ENCODE results near the gene KMT2A.
"Not testable (repeated sequence)": the region's sequence is repeated elsewhere in the genome, so short reads cannot be mapped to it uniquely, and the experiment has no call there.

The KMT2A gene

GRCh38 chr11:118438314-118438931 lies 2.1 kb downstream of the KMT2A start:
- peak; percentile 35 for ATAC-seq (replicated peaks; ENCODE audit: extremely low read depth, poor library complexity, severe bottlenecking)
- H3K9me3 Mint-ChIP-seq = no peaks in the 10 kb centered on the region
- H3K4me3 Mint-ChIP-seq = peak overlapping the region; percentile 89
- no peaks in the 10 kb centered on the region for H3K27me3 Mint-ChIP-seq
- peak overlapping the region; percentile 97 for H3K27ac Mint-ChIP-seq (ENCODE audit: low read depth)
- DNase-seq (ENCODE audit: low spot score in 2 of 2) = peak; percentile 22 to 40
- H3K4me1 Mint-ChIP-seq = peaks cover 79% of the 10 kb centered on the region
- peaks cover 39% of the 10 kb centered on the region for H3K36me3 Mint-ChIP-seq (ENCODE audit: insufficient read depth)

GRCh38 chr11:118439646-118440045 lies 3.4 kb downstream of the KMT2A start:
- no peak for ATAC-seq (replicated peaks; ENCODE audit: extremely low read depth, poor library complexity, severe bottlenecking)
- Mint-ChIP-seq H3K4me1 (peaks cover 83% of the 10 kb centered on the region), H3K9me3 (no peaks in the 10 kb centered on the region), H3K27ac (ENCODE audit: low read depth) (peak overlapping the region; percentile 97), H3K27me3 (no peaks in the 10 kb centered on the region), H3K36me3 (ENCODE audit: insufficient read depth) (peaks cover 37% of the 10 kb centered on the region), H3K4me3 (peak overlapping the region; percentile 51)
- DNase-seq (ENCODE audit: low spot score in 2 of 2) = no peak

DNA sequence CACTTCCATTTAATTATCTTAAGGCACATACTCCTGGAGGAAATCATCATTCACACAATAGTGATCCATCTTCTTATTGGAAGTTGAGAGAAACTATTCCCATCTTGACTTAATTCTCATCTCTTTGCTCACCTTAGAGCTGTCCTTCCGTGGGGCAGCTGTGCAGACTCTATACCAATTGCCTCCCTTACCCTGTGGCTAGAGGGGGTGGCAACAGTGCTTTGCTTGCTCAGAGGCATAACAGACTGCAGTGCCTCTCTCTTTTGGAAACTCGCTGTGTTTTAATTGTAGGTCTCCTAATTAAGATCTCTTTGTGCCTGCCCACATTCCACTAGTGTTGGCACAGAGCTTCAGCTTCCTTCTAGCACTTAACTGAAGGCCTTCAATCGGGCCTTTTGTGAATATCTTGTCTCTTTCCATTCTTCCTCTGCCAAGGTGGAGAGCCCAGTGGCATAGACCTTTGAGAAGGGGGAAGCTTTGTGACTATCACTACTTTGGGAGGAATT lies 5.5 kb downstream of the KMT2A start:
- peaks cover 93% of the 10 kb centered on the region for H3K4me1 Mint-ChIP-seq
- peaks cover 23% of the 10 kb centered on the region for H3K36me3 Mint-ChIP-seq (ENCODE audit: insufficient read depth)
- no peak for ATAC-seq (replicated peaks; ENCODE audit: extremely low read depth, poor library complexity, severe bottlenecking)
- peak overlapping the region; percentile 54 for H3K4me3 Mint-ChIP-seq
- DNase-seq (ENCODE audit: low spot score in 2 of 2) = no peak
- peak overlapping the region; percentile 75 for H3K27ac Mint-ChIP-seq (ENCODE audit: low read depth)
- no peaks in the 10 kb centered on the region for H3K27me3 Mint-ChIP-seq
- H3K9me3 Mint-ChIP-seq = no peaks in the 10 kb centered on the region

- Mint-ChIP-seq H3K4me3 (peak overlapping the region; percentile 54), H3K27ac (ENCODE audit: low read depth) (peak overlapping the region; percentile 75), H3K27me3 (no peaks in the 10 kb centered on the region), H3K36me3 (ENCODE audit: insufficient read depth) (peaks cover 19% of the 10 kb centered on the region), H3K9me3 (no peaks in the 10 kb centered on the region), H3K4me1 (peaks cover 95% of the 10 kb centered on the region)
- DNase-seq (ENCODE audit: low spot score in 2 of 2) (no peak), ATAC-seq (replicated peaks; ENCODE audit: extremely low read depth, poor library complexity, severe bottlenecking) (no peak)
Measured at GRCh38 chr11:118442301-118442700, 6.0 kb downstream of the KMT2A start.

DNA sequence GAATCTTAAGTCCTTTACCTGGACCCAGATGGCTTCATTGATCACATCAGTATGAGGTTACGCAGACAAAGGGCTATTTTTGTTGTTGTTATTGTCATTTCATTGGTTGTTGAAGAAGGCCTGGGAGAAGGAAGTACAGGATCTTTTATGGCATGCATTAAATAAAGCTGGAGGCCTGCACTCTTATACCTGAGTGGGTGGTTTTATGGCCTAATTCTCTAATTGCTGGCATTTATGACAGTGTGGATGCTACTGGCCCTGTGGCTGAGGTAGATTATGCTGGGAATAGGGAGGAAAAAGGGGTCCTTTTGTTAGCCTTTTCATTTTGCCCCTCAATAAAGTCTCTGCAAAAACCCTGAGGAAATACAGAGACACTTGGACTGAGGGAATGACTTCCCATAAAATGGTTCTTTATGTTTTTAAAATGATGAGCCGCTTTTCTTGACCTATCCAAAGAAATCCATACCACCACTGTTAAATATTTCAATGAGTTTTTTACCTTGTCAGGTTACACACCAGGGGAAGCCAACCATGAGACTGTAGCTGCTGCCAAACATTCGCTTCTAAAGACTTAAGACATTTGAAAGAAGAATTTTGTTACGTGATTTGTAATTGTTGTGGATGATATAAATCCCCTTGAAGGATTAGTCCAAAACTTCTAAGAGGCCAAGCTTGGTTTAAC lies 6.8 kb downstream of the KMT2A start:
- Mint-ChIP-seq H3K27ac (ENCODE audit: low read depth) (peak overlapping the region; percentile 75), H3K36me3 (ENCODE audit: insufficient read depth) (peaks cover 18% of the 10 kb centered on the region), H3K27me3 (no peaks in the 10 kb centered on the region), H3K9me3 (no peaks in the 10 kb centered on the region), H3K4me1 (peaks cover 95% of the 10 kb centered on the region), H3K4me3 (peak overlapping the region; percentile 62)
- no peak for ATAC-seq (replicated peaks; ENCODE audit: extremely low read depth, poor library complexity, severe bottlenecking)
- no peak for DNase-seq (ENCODE audit: low spot score in 2 of 2)

GRCh38 chr11:118443590-118444218 lies 7.4 kb downstream of the KMT2A start:
- H3K4me3 Mint-ChIP-seq = peak overlapping the region; percentile 62
- no peaks in the 10 kb centered on the region for H3K27me3 Mint-ChIP-seq
- peak overlapping the region; percentile 75 for H3K27ac Mint-ChIP-seq (ENCODE audit: low read depth)
- no peaks in the 10 kb centered on the region for H3K9me3 Mint-ChIP-seq
- ATAC-seq (replicated peaks; ENCODE audit: extremely low read depth, poor library complexity, severe bottlenecking) (no peak), DNase-seq (ENCODE audit: low spot score in 2 of 2) (no peak)
- peaks cover 90% of the 10 kb centered on the region for H3K4me1 Mint-ChIP-seq
- peaks cover 18% of the 10 kb centered on the region for H3K36me3 Mint-ChIP-seq (ENCODE audit: insufficient read depth)

- Mint-ChIP-seq H3K36me3 (ENCODE audit: insufficient read depth) (peaks cover 17% of the 10 kb centered on the region), H3K27me3 (no peaks in the 10 kb centered on the region), H3K4me3 (no peak overlapping the region), H3K27ac (ENCODE audit: low read depth) (peak overlapping the region; percentile 39), H3K4me1 (peaks cover 69% of the 10 kb centered on the region), H3K9me3 (no peaks in the 10 kb centered on the region)
- DNase-seq (ENCODE audit: low spot score in 2 of 2) (no peak), ATAC-seq (replicated peaks; ENCODE audit: extremely low read depth, poor library complexity, severe bottlenecking) (no peak)
Measured at GRCh38 chr11:118447423-118447822, 11.1 kb downstream of the KMT2A start.

DNA sequence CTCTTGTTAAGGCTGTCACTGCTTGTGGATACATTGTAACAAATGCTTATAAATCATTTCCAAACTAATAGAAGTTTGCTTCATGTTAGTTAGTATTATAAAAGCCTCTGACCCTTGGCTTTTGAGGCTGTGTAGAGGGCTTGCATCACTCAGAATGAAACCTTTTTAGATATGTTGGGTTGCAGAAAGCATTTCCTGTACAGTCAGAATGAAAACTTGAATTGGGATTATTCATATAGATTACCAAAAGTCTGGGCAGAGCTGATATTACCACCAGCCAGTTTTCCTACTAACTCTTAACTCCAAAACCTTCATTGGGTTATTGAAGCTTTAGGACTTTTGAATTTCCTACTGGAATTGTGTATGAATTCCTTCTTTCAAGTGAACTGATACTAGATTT lies 12.0 kb downstream of the KMT2A start:
- no peaks in the 10 kb centered on the region for H3K27me3 Mint-ChIP-seq
- H3K27ac Mint-ChIP-seq (ENCODE audit: low read depth) = peak overlapping the region; percentile 39
- DNase-seq (ENCODE audit: low spot score in 2 of 2) (no peak), ATAC-seq (replicated peaks; ENCODE audit: extremely low read depth, poor library complexity, severe bottlenecking) (no peak)
- no peak overlapping the region for H3K4me3 Mint-ChIP-seq
- peaks cover 68% of the 10 kb centered on the region for H3K4me1 Mint-ChIP-seq
- H3K36me3 Mint-ChIP-seq (ENCODE audit: insufficient read depth) = peaks cover 23% of the 10 kb centered on the region
- H3K9me3 Mint-ChIP-seq = no peaks in the 10 kb centered on the region

- DNase-seq (ENCODE audit: low spot score in 2 of 2) = no peak
- Mint-ChIP-seq H3K36me3 (ENCODE audit: insufficient read depth) (peaks cover 23% of the 10 kb centered on the region), H3K27me3 (no peaks in the 10 kb centered on the region), H3K4me3 (no peak overlapping the region), H3K27ac (ENCODE audit: low read depth) (peak overlapping the region; percentile 64), H3K4me1 (peaks cover 68% of the 10 kb centered on the region), H3K9me3 (no peaks in the 10 kb centered on the region)
- ATAC-seq (replicated peaks; ENCODE audit: extremely low read depth, poor library complexity, severe bottlenecking) = no peak
Measured at GRCh38 chr11:118449316-118449918, 13.1 kb downstream of the KMT2A start.

DNA sequence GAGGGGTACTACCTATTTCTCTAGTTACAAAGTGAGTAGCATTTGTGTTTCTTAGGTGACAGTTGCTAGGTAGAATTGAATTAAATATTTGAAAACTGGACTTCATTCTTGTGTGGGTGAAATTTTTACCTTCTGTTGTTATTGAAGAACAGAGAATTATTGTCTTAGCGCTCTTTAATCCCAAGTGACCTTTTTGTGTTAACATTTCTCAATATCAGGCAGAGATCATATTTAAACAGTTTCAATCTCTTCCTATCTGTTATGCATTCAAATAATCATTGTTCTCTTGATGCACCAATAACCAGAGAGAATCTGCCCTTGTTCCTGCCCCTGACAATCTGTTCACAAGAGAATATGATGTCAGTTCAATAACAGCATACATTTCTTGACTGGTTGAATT lies 14.2 kb downstream of the KMT2A start:
- ATAC-seq (replicated peaks; ENCODE audit: extremely low read depth, poor library complexity, severe bottlenecking) (no peak), DNase-seq (ENCODE audit: low spot score in 2 of 2) (no peak)
- Mint-ChIP-seq H3K4me3 (no peak overlapping the region), H3K36me3 (ENCODE audit: insufficient read depth) (peaks cover 24% of the 10 kb centered on the region), H3K27ac (ENCODE audit: low read depth) (peak overlapping the region; percentile 64), H3K9me3 (no peaks in the 10 kb centered on the region), H3K4me1 (peaks cover 65% of the 10 kb centered on the region), H3K27me3 (no peaks in the 10 kb centered on the region)

DNA sequence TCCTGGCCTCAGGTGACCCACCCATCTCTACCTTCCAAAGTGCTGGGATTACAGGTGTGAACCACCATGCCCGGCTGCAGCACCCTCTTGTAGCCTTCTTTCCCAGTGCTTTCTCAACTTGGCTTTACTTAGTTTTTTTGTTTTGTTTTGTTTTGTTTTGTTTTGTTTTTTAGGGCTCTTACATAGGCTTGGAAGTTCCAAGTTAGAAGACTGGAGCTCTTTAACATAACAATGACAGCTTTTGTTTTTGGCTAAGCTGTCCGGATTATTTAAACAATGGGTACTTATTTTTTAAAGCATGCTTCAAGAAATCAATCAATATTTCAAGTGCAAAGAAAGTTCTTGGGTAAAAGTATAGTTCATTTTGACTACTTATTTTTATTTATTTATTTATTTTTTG lies 25.9 kb downstream of the KMT2A start:
- Mint-ChIP-seq H3K9me3 (no peaks in the 10 kb centered on the region), H3K27me3 (no peaks in the 10 kb centered on the region), H3K4me1 (peaks cover 45% of the 10 kb centered on the region), H3K4me3 (no peak overlapping the region), H3K36me3 (ENCODE audit: insufficient read depth) (peaks cover 16% of the 10 kb centered on the region), H3K27ac (ENCODE audit: low read depth) (peak overlapping the region; percentile 57)
- ATAC-seq (replicated peaks; ENCODE audit: extremely low read depth, poor library complexity, severe bottlenecking) (no peak), DNase-seq (ENCODE audit: low spot score in 2 of 2) (no peak)

GRCh38 chr11:118468968-118469367 lies 32.7 kb downstream of the KMT2A start:
- not testable (repeated sequence) for H3K9me3 Mint-ChIP-seq; ATAC-seq (replicated peaks; ENCODE audit: extremely low read depth, poor library complexity, severe bottlenecking); H3K27me3 Mint-ChIP-seq; H3K4me3 Mint-ChIP-seq; DNase-seq (ENCODE audit: low spot score in 2 of 2)
- Mint-ChIP-seq H3K27ac (ENCODE audit: low read depth) (peak overlapping the region; percentile 83), H3K36me3 (ENCODE audit: insufficient read depth) (peaks cover 36% of the 10 kb centered on the region), H3K4me1 (peaks cover 34% of the 10 kb centered on the region)
